ENCODE data around the gene SLC25A15. TPM values are rescaled to one million over a fixed set of nuclear protein-coding genes. Genes with fewer than 3 reads are reported as not detected.
A peak's percentile ranks its signal among the peaks of the same experiment; 100 is the strongest.

SLC25A15 gene
- 5.4 TPM for total RNA-seq
- long read RNA-seq, partial matches to known transcripts, result 0 of 2 reads
- long read RNA-seq, other reads (novel, unspliced or antisense), result 1 of 2 reads

DNA sequence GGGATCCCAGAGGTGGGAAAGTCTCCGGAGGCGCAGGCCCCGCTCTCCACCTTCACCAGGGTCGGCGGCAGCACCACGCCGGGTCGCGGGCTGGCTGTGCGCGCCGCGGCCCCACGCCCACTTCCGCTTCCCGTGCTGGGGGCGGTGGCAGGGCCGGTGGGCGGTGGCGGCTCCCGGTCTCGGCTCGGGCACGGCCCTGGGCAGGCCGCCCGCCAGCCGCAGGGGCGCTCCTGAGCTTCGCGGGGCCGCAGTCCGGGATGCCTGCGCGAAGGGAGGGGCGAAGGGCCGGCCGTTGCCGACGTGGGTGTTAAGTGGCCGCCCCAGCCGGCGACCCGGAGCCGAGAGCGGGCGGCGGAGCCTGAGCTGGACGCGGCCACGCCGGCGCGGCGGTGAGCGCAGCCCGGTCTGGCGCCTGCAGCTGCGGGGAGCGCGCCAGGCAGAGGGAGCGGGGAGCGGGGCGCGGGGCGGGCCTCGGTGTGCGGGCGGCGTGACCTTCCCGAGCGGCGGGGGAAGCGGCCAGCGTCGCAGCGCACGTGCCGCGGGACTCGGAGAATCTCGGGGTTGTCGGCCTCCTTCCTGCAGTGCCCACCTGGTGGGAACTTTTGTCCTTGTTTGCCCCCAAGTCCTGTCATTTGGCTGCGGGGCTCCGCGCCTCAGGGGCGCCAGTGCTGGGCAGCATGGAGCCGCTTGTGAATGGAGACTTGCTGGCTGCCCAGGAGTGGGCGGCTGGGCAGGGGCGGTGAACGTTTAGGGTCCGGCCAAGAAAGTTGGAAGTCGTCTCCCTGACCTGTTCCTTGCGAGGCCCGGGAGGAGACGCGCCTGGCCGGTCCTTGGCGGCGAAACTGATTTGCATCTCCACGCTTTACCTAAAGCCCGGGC lies at the start of gene SLC25A15:
TSS of gene SLC25A15 (plus strand) at position 337 of the 879 bp plus-strand sequence. CDS start 3,616 bp downstream, outside the sequence.
- Histone ChIP-seq H3K4me3 (peak within 1 kb of the TSS; percentile 75), H3K9me3 (replicated peaks) (no peaks in the 10 kb centered on the region), H3K27me3 (ENCODE audit: low read depth) (no peaks in the 10 kb centered on the region), H3K27ac (replicated peaks) (peak within 1 kb of the TSS; percentile 92), H3K36me3 (peaks cover 13% of the 10 kb centered on the region), H3K4me1 (peaks cover 23% of the 10 kb centered on the region)
- TF ChIP-seq, protein P1, sequence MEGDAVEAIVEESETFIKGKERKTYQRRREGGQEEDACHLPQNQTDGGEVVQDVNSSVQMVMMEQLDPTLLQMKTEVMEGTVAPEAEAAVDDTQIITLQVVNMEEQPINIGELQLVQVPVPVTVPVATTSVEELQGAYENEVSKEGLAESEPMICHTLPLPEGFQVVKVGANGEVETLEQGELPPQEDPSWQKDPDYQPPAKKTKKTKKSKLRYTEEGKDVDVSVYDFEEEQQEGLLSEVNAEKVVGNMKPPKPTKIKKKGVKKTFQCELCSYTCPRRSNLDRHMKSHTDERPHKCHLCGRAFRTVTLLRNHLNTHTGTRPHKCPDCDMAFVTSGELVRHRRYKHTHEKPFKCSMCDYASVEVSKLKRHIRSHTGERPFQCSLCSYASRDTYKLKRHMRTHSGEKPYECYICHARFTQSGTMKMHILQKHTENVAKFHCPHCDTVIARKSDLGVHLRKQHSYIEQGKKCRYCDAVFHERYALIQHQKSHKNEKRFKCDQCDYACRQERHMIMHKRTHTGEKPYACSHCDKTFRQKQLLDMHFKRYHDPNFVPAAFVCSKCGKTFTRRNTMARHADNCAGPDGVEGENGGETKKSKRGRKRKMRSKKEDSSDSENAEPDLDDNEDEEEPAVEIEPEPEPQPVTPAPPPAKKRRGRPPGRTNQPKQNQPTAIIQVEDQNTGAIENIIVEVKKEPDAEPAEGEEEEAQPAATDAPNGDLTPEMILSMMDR (IDR thresholded peaks at IDR 0.05; ENCODE audit: borderline replicate concordance), result peak; percentile 49
- intact Hi-C loops (cut with micrococcal nuclease), result no loop called here
- DNase-seq, result peak; percentile 85

DNA sequence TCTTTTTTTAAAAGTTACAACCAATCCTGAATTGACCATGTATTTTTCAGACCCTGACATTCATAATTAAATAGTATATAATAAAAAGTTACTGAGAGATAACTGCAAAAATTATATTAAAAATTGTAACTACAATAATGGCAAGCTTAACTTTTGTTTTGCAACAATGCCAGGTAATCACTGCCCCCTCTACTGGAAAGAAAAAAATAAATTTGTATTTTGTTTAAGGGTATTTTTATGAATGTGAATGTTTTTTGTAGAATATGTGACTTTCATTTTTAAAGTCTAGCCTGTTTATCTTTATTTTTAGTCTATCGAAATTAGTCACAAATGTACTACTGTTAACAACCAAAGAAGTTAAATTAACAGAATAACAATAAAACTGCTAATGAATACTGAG lies 40.1 kb upstream of the SLC25A15 start:
- TF ChIP-seq, protein P1 (IDR thresholded peaks at IDR 0.05; ENCODE audit: borderline replicate concordance), result peak; percentile 21
- no peak overlapping the region for H3K4me3 ChIP-seq
- DNase-seq, result no peak
- no peaks in the 10 kb centered on the region for H3K27me3 ChIP-seq (ENCODE audit: low read depth)
- H3K27ac ChIP-seq (replicated peaks), result no peak overlapping the region
- intact Hi-C loops (cut with micrococcal nuclease), result no loop called here
- peaks cover 71% of the 10 kb centered on the region for H3K36me3 ChIP-seq
- H3K9me3 ChIP-seq (replicated peaks), result no peaks in the 10 kb centered on the region
- H3K4me1 ChIP-seq, result no peaks in the 10 kb centered on the region

DNA sequence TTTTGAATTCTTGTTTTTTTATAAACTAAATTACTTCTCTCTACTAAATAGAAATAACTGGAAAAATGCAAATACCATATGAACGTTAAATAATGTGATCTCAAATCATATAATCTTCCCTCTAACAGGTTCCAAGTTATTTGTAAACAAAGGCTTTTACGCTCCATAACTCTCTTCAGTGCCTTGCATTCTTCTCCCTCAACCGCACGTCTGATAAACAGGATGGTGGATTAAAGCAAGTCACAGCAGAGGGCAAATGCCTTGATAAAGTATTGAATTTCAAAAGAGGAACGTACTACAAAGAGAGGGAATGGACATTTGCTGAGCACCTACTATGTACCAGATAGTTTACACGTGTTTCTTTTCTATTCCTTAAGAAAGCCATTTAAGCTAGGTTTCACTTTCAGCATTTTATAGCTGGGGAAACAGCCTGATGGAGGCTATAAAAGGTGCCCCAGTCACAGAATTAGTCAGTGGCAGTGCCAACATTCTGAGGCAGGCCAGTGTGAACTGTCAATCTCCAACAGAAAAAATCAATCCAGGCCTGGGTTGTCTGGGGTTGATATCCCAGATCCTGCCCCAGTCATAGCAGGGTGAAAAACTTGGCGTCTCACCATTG lies 34.2 kb upstream of the SLC25A15 start:
- DNase-seq, result no peak
- no peak overlapping the region for H3K4me3 ChIP-seq
- H3K36me3 ChIP-seq, result peaks cover 92% of the 10 kb centered on the region
- H3K4me1 ChIP-seq, result no peaks in the 10 kb centered on the region
- intact Hi-C loops (cut with micrococcal nuclease), result no loop called here
- H3K27ac ChIP-seq (replicated peaks), result no peak overlapping the region
- TF ChIP-seq, protein P1 (IDR thresholded peaks at IDR 0.05; ENCODE audit: borderline replicate concordance), result no peak
- H3K27me3 ChIP-seq (ENCODE audit: low read depth), result no peaks in the 10 kb centered on the region
- H3K9me3 ChIP-seq (replicated peaks), result no peaks in the 10 kb centered on the region

DNA sequence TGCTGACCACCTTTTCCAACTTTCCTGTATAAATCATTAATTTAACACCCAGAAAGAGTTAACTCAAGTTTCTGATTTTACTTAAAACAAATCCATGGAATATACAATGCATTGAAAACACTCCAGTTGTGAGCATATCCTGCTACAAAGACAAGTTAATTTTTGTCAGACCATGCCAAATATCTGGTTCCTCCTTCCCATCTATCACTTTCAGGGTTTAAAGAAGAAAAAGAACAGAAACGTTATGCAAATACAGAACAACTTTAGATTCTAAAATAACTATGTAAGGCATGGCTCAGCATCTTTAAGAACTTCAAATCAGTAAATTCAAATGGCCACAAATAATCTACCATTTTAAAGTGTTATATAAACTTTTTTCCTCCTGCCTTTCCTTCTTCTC lies 33.4 kb upstream of the SLC25A15 start:
- TF ChIP-seq, protein P1 (IDR thresholded peaks at IDR 0.05; ENCODE audit: borderline replicate concordance), result no peak
- Histone ChIP-seq H3K9me3 (replicated peaks) (no peaks in the 10 kb centered on the region), H3K27ac (replicated peaks) (no peak overlapping the region), H3K27me3 (ENCODE audit: low read depth) (no peaks in the 10 kb centered on the region), H3K36me3 (peaks cover 97% of the 10 kb centered on the region), H3K4me1 (no peaks in the 10 kb centered on the region), H3K4me3 (no peak overlapping the region)
- DNase-seq, result no peak
- intact Hi-C loops (cut with micrococcal nuclease), result no loop called here

DNA sequence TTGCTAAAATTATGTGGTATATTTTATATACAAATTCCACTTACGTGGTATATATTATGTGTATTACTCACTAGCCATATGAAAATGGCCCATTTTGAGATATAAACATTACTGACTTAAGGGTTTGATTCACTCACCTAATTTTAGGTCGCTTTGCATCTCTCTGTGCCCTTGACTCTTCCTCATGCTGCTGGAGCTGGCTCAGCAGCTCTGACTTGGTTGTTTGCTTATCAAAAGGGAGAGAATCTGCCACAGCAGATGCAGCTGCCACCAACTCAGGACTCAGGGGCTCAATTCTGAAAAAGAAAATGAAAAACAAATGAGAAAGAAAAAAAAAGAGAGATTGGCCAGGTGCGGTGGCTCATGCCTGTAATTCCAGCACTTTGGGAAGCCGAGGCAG lies 30.6 kb upstream of the SLC25A15 start:
- H3K27me3 ChIP-seq (ENCODE audit: low read depth), result no peaks in the 10 kb centered on the region
- intact Hi-C loops (cut with micrococcal nuclease), result no loop called here

More for the DNA sequence above, 30.6 kb upstream of the SLC25A15 start:
- no peak for DNase-seq
- no peak overlapping the region for H3K27ac ChIP-seq (replicated peaks)
- TF ChIP-seq, protein P1 (IDR thresholded peaks at IDR 0.05; ENCODE audit: borderline replicate concordance), result no peak
- peaks cover 71% of the 10 kb centered on the region for H3K36me3 ChIP-seq
- H3K4me3 ChIP-seq, result no peak overlapping the region
- peaks cover 9% of the 10 kb centered on the region for H3K4me1 ChIP-seq
- H3K9me3 ChIP-seq (replicated peaks), result no peaks in the 10 kb centered on the region
